ENCODE data around the gene STX16. TPM values are rescaled to one million over a fixed set of nuclear protein-coding genes. Genes with fewer than 3 reads are reported as not detected.

The STX16 gene
- total RNA-seq, 1 donor from 2014 or later = 78.8 TPM

DNA sequence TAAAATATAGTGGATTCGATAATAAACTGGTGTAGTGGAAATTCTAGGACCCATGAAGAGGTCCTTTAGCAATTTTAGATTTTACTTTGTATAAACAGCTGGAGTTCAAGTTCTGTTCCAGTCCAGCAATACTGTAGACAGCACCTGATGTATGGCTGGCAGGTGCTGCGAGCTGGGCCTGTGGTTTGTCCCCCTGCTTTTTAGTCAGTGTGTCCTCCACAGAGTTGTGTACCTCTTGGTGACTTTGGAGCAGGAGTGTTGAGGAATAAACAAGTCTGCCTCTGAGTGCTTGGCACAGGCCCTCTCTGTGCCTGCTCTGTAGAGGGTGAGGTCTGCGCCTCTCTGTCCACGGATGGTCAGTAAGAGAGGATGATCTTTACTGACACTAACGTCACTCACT is 13.8 kb downstream of the STX16 start:
- no peaks in the 10 kb centered on the region for H3K27me3 Mint-ChIP-seq
- TF ChIP-seq, protein P1, sequence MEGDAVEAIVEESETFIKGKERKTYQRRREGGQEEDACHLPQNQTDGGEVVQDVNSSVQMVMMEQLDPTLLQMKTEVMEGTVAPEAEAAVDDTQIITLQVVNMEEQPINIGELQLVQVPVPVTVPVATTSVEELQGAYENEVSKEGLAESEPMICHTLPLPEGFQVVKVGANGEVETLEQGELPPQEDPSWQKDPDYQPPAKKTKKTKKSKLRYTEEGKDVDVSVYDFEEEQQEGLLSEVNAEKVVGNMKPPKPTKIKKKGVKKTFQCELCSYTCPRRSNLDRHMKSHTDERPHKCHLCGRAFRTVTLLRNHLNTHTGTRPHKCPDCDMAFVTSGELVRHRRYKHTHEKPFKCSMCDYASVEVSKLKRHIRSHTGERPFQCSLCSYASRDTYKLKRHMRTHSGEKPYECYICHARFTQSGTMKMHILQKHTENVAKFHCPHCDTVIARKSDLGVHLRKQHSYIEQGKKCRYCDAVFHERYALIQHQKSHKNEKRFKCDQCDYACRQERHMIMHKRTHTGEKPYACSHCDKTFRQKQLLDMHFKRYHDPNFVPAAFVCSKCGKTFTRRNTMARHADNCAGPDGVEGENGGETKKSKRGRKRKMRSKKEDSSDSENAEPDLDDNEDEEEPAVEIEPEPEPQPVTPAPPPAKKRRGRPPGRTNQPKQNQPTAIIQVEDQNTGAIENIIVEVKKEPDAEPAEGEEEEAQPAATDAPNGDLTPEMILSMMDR (IDR thresholded peaks at IDR 0.05; ENCODE audit: unreplicated experiment) = no peak
- peaks cover 7% of the 10 kb centered on the region for H3K4me1 Mint-ChIP-seq (ENCODE audit: low read depth)
- peaks cover 15% of the 10 kb centered on the region for H3K36me3 Mint-ChIP-seq (ENCODE audit: insufficient read depth)
- H3K4me3 Mint-ChIP-seq (ENCODE audit: low read depth) = no peak overlapping the region
- H3K27ac Mint-ChIP-seq = no peak overlapping the region
- H3K9me3 Mint-ChIP-seq (ENCODE audit: low read depth) = no peaks in the 10 kb centered on the region
- DNase-seq (ENCODE audit: low spot score, unreplicated experiment) = no peak

DNA sequence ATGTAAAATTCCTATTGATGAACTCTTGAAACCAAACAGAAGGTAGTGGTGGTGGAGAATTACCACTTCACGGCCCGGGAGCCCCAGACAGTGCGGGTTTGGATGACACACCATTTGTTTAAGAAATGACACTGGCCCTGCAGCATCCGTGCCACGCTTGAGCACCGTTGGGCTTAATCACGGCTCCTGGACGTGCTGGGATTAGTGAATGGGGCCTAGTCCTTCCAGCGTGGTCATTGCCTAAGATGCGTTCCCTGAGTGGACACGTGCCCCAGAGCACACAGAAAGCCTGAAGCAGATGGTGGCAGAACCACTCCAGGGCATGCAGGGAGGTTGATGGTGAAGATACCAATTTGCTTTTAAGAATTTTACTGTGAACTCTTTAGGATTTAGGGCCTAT is 14.5 kb downstream of the STX16 start:
- no peaks in the 10 kb centered on the region for H3K27me3 Mint-ChIP-seq
- no peak overlapping the region for H3K4me3 Mint-ChIP-seq (ENCODE audit: low read depth)
- DNase-seq (ENCODE audit: low spot score, unreplicated experiment) = no peak
- no peak overlapping the region for H3K27ac Mint-ChIP-seq
- no peaks in the 10 kb centered on the region for H3K9me3 Mint-ChIP-seq (ENCODE audit: low read depth)
- H3K36me3 Mint-ChIP-seq (ENCODE audit: insufficient read depth) = peaks cover 17% of the 10 kb centered on the region
- peaks cover 7% of the 10 kb centered on the region for H3K4me1 Mint-ChIP-seq (ENCODE audit: low read depth)
- TF ChIP-seq, protein P1 (IDR thresholded peaks at IDR 0.05; ENCODE audit: unreplicated experiment) = no peak

DNA sequence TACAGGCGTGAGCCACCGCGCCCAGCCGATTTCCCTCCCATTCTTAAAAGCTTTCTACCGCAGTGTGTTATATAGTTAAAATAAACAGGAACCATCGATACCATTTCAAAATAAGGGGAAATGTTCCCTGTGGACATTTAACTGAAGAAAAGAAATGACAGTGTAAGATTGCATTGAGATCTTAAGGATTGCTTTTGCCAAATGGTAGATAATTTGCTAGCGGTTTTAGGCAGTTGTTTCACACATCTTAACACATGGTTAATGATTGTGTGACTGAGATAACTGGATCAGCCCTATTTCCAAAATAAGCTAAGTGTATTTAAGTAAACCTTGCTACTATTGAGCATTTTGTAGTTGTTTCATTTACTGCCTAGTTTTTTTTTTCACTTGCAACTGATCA is 15.6 kb downstream of the STX16 start:
- peaks cover 7% of the 10 kb centered on the region for H3K4me1 Mint-ChIP-seq (ENCODE audit: low read depth)
- H3K36me3 Mint-ChIP-seq (ENCODE audit: insufficient read depth) = peaks cover 14% of the 10 kb centered on the region
- DNase-seq (ENCODE audit: low spot score, unreplicated experiment) = no peak
- TF ChIP-seq, protein P1 (IDR thresholded peaks at IDR 0.05; ENCODE audit: unreplicated experiment) = no peak
- no peaks in the 10 kb centered on the region for H3K9me3 Mint-ChIP-seq (ENCODE audit: low read depth)
- no peaks in the 10 kb centered on the region for H3K27me3 Mint-ChIP-seq
- H3K27ac Mint-ChIP-seq = peak overlapping the region; percentile 24
- no peak overlapping the region for H3K4me3 Mint-ChIP-seq (ENCODE audit: low read depth)

GRCh38 chr20:58667975-58668374 is 16.9 kb downstream of the STX16 start:
- Mint-ChIP-seq H3K4me1 (ENCODE audit: low read depth) (peaks cover 5% of the 10 kb centered on the region), H3K36me3 (ENCODE audit: insufficient read depth) (peaks cover 11% of the 10 kb centered on the region), H3K9me3 (ENCODE audit: low read depth) (no peaks in the 10 kb centered on the region), H3K4me3 (ENCODE audit: low read depth) (no peak overlapping the region), H3K27me3 (no peaks in the 10 kb centered on the region), H3K27ac (no peak overlapping the region)
- no peak for DNase-seq (ENCODE audit: low spot score, unreplicated experiment)
- TF ChIP-seq, protein P1 (IDR thresholded peaks at IDR 0.05; ENCODE audit: unreplicated experiment) = no peak

DNA sequence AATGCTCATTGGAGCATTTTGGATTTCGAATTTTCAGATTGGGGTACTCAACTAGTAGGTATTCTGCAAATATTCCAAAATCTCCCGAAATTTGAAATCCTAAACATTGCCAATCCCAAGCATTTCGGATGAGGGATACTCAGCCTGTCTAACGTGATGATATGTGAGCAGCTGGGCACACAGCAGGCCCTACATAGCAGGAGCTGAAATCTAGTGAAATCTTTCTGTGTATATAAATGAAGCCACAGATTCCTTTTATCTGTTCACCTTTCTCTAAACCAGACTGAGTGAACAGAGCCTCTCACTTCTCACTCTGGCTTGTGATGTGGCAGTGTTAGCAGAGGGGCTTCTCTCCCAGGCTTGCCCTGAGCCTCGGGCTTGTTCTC is 17.8 kb downstream of the STX16 start:
- DNase-seq (ENCODE audit: low spot score, unreplicated experiment) = no peak
- TF ChIP-seq, protein P1 (IDR thresholded peaks at IDR 0.05; ENCODE audit: unreplicated experiment) = no peak
- Mint-ChIP-seq H3K4me1 (ENCODE audit: low read depth) (peaks cover 5% of the 10 kb centered on the region), H3K27me3 (no peaks in the 10 kb centered on the region), H3K9me3 (ENCODE audit: low read depth) (no peaks in the 10 kb centered on the region), H3K4me3 (ENCODE audit: low read depth) (no peak overlapping the region), H3K27ac (no peak overlapping the region), H3K36me3 (ENCODE audit: insufficient read depth) (peaks cover 7% of the 10 kb centered on the region)
